K562 (cell line): ENCODE data around the gene ZNF335. TPM values are rescaled to one million over a fixed set of nuclear protein-coding genes. Genes with fewer than 3 reads are reported as not detected.
A peak's percentile ranks its signal among the peaks of the same experiment; 100 is the strongest.

ENCODE experiments used
- ARID1B ChIP-seq: fragments of 450-650 bp; IDR thresholded peaks from 2 replicates; pipeline ENCODE4 v1.6.1; 2016; ENCODE audit warnings: antibody characterized with exemption, mild to moderate bottlenecking, inconsistent platforms
- BCOR ChIP-seq: fragments of 450-650 bp; IDR thresholded peaks from 2 replicates; pipeline ENCODE4 v1.6.1; 2016
- BRD9 ChIP-seq: fragments of 450-650 bp; IDR thresholded peaks from 2 replicates; pipeline ENCODE4 v1.6.1; 2018; ENCODE audit warnings: low read depth; ENCODE audit not compliant: partially characterized antibody
- CBX3 ChIP-seq, 2 experiments: IDR thresholded peaks; 1 replicate in 1 of 2; 2 replicates in 1 of 2; pipeline ENCODE4 v1.6.1; 2012; ENCODE audit warnings: inconsistent platforms in 2 of 2, low read length in 2 of 2, borderline replicate concordance in 1 of 2, control low read depth in 1 of 2
- CREB1 ChIP-seq, 2 experiments: sonication (generic) in 1 of 2; formaldehyde crosslinking in 1 of 2; IDR thresholded peaks; 2 replicates each; pipeline versions ENCODE4 v1.6.1 to v1.8.0; 2012 to 2022; ENCODE audit warnings: inconsistent platforms in 1 of 2, mild to moderate bottlenecking in 1 of 2, missing genetic modification reagents in 1 of 2, moderate library complexity in 1 of 2
- FOXA3 ChIP-seq, 2 experiments: fragments of 450-650 bp in 1 of 2; sonication (generic) in 1 of 2; formaldehyde crosslinking; IDR thresholded peaks in 1 of 2; conservative IDR thresholded peaks in 1 of 2; 2 replicates each; pipeline versions ENCODE4 v1.4.0 to v1.8.0; 2020 to 2022; ENCODE audit warnings: mild to moderate bottlenecking in 2 of 2, missing genetic modification reagents in 1 of 2
- FOXJ3 ChIP-seq: sonication (generic); formaldehyde crosslinking; IDR thresholded peaks from 2 replicates; pipeline ENCODE4 v1.4.0; 2020; ENCODE audit warnings: mild to moderate bottlenecking, missing genetic modification reagents
- FOXP1 ChIP-seq: sonication (generic); formaldehyde crosslinking; IDR thresholded peaks from 2 replicates; pipeline ENCODE4 v1.8.0; 2022; ENCODE audit warnings: mild to moderate bottlenecking, missing genetic modification reagents
- GATA2 ChIP-seq: sonication (generic); formaldehyde crosslinking; IDR thresholded peaks from 2 replicates; pipeline ENCODE4 v1.4.0; 2020; ENCODE audit warnings: mild to moderate bottlenecking, missing genetic modification reagents
- HNRNPH1 ChIP-seq: fragments of 200-400 bp; formaldehyde crosslinking; optimal IDR thresholded peaks from 2 replicates; pipeline ENCODE3; 2017; ENCODE audit warnings: low read depth, mild to moderate bottlenecking, low read length, moderate library complexity
- HOXB6 ChIP-seq: fragments of 250-450 bp; sonication (Bioruptor Pico); IDR thresholded peaks from 2 replicates; pipeline ENCODE4 v1.5.1; 2022; ENCODE audit warnings: mild to moderate bottlenecking, borderline replicate concordance
- MTA2 ChIP-seq: fragments of 450-650 bp; IDR thresholded peaks from 2 replicates; pipeline ENCODE4 v1.6.1; 2016; ENCODE audit warnings: low read depth
- NONO ChIP-seq, 2 experiments: fragments of 200-400 bp in 1 of 2; fragments of 450-650 bp in 1 of 2; formaldehyde crosslinking in 1 of 2; IDR thresholded peaks; 2 replicates each; pipeline ENCODE4 v1.6.1; 2017; ENCODE audit warnings: low read depth in 2 of 2, mild to moderate bottlenecking in 2 of 2, moderate library complexity in 2 of 2, low read length in 1 of 2
- PML ChIP-seq: IDR thresholded peaks from 2 replicates; pipeline ENCODE4 v1.6.1; 2012; ENCODE audit warnings: low read length, inconsistent platforms
- SIRT6 ChIP-seq: IDR thresholded peaks from one replicate; pipeline ENCODE4 v1.6.1; 2012; ENCODE audit warnings: low read depth, mild to moderate bottlenecking, control low read depth, inconsistent platforms, low read length, moderate library complexity
- SMAD4 ChIP-seq: fragments of 250-450 bp; sonication (Bioruptor Pico); conservative IDR thresholded peaks from 2 replicates; pipeline ENCODE4 v1.8.0; 2021; ENCODE audit warnings: inconsistent platforms, mild to moderate bottlenecking, moderate library complexity
- SOX6 ChIP-seq: fragments of 450-650 bp; IDR thresholded peaks from 2 replicates; pipeline ENCODE4 v1.6.1; 2014; ENCODE audit warnings: mild to moderate bottlenecking
- SRSF3 ChIP-seq: fragments of 200-400 bp; formaldehyde crosslinking; IDR thresholded peaks from 2 replicates; pipeline ENCODE4 v1.6.1; 2016; ENCODE audit warnings: mild to moderate bottlenecking, low read length, moderate library complexity; ENCODE audit not compliant: insufficient read depth
- TCF7 ChIP-seq: sonication (generic); IDR thresholded peaks from 2 replicates; pipeline ENCODE4 v1.6.1; 2016; ENCODE audit warnings: antibody characterized with exemption, borderline replicate concordance
- TEAD1 ChIP-seq, 2 experiments: fragments of 450-650 bp in 1 of 2; sonication (generic) in 1 of 2; formaldehyde crosslinking; IDR thresholded peaks; 2 replicates each; pipeline versions ENCODE4 v1.4.0 to v1.8.0; 2020 to 2022; ENCODE audit warnings: mild to moderate bottlenecking in 2 of 2, missing genetic modification reagents in 1 of 2
- TRIM24 ChIP-seq, 2 experiments: fragments of 450-650 bp; IDR thresholded peaks; 2 replicates each; pipeline ENCODE4 v1.6.1; 2016
- ZBTB26 ChIP-seq: fragments of 450-650 bp; formaldehyde crosslinking; IDR thresholded peaks from 2 replicates; pipeline ENCODE4 v1.4.0; 2022; ENCODE audit warnings: missing genetic modification characterization
- ZMIZ1 ChIP-seq, 2 experiments: fragments of 150-350 bp in 1 of 2; IDR thresholded peaks; 2 replicates each; pipeline ENCODE4 v1.6.1; 2012 to 2016; ENCODE audit warnings: low read depth in 2 of 2, low read length in 2 of 2, mild to moderate bottlenecking in 1 of 2, moderate library complexity in 1 of 2
- ZNF239 ChIP-seq: fragments of 250-450 bp; sonication (Bioruptor Pico); IDR thresholded peaks from 2 replicates; pipeline ENCODE4 v1.4.0; 2020; ENCODE audit warnings: mild to moderate bottlenecking
- ZNF316 ChIP-seq: fragments of 450-650 bp; IDR thresholded peaks from 2 replicates; pipeline ENCODE4 v1.6.1; 2016
- polyA plus RNA-seq, 8 experiments: library from polyadenylated mRNA; depleted of rRNA in 4 of 8; stranded (reverse) in 5 of 8; unstranded in 3 of 8; fragments of >200 nt; fragmentation: Nextera tagmentation in 2 of 8; fragmentation: Illumina TruSeq in 1 of 8; extraction: Ambion mirVana in 2 of 8; extraction: Trizol in 1 of 8; gene quantifications; 2 replicates each; pipeline versions ENCODE4 v1.2.1 to v1.2.3, GENCODE V29; 2011 to 2014; ENCODE audit warnings: inconsistent platforms in 1 of 8, missing spikeins in 1 of 8
- total RNA-seq, 7 experiments: library from RNA; depleted of rRNA in 6 of 7; stranded (reverse); fragments of >200 nt in 6 of 7; fragmentation: Illumina TruSeq in 2 of 7; extraction: Trizol in 2 of 7; gene quantifications; 2 replicates each; pipeline versions ENCODE4 v1.2.1 to v1.2.3, GENCODE V29; 2011 to 2021; ENCODE audit warnings: low replicate concordance in 1 of 7

ZNF335 gene
- total and polyA plus RNA-seq, 9 of the 15 experiments (the other 6 are each of a cell fraction or from before 2014, with no cell fraction given), result 0.39 to 16.0 (median 7.6) TPM

GRCh38 chr20:45935416-45936046 lies 36.5 kb downstream of the ZNF335 start (continued):
- peak in 1 of 2 experiments; percentile 94; a peak in 1 of 4 replicates for TF ChIP-seq ZMIZ1 (IDR thresholded peaks at IDR 0.05; ENCODE audit: low read depth in 2 of 2, low read length in 2 of 2)
- TF ChIP-seq HOXB6 (CRISPR knock-in tag), result no peak
- TF ChIP-seq SRSF3, result no peak
- TF ChIP-seq BRD9, result peak; percentile 30
- TF ChIP-seq GATA2 (CRISPR knock-in tag), result peak; percentile 85
- no peak for TF ChIP-seq NONO (IDR thresholded peaks at IDR 0.05; ENCODE audit: low read depth in 2 of 2, low read length in 1 of 2)
- no peak for TF ChIP-seq ZBTB26 (CRISPR knock-in tag)
- TF ChIP-seq CBX3 (IDR thresholded peaks at IDR 0.05; ENCODE audit: borderline replicate concordance in 1 of 2, low read length in 2 of 2), result no peak
- TF ChIP-seq SOX6, result peak; percentile 92
- TF ChIP-seq CREB1 (IDR thresholded peaks at IDR 0.05), result no peak; the same call in 1 of the 2 replicates
- no peak for TF ChIP-seq CREB1 (CRISPR knock-in tag; IDR thresholded peaks at IDR 0.05)
- peak; percentile 65 to 83; a peak in 3 of 4 replicates for TF ChIP-seq FOXA3 (CRISPR knock-in tag; conservative IDR thresholded peaks at IDR 0.05 in 1 of 2, IDR thresholded peaks at IDR 0.05 in 1 of 2)
- peak; percentile 94 for TF ChIP-seq ARID1B
- TF ChIP-seq SIRT6, result no peak
- no peak for TF ChIP-seq HNRNPH1
- TF ChIP-seq PML, result peak; percentile 70; the same call in 1 of the 2 replicates
- peak; percentile 71; the same call in 1 of the 2 replicates for TF ChIP-seq TCF7
- TF ChIP-seq FOXP1 (CRISPR knock-in tag), result peak; percentile 81; the same call in 1 of the 2 replicates
- peak; percentile 67 for TF ChIP-seq SMAD4 (CRISPR knock-in tag)
- no peak for TF ChIP-seq ZNF316
- peak; percentile 92 for TF ChIP-seq BCOR
- TF ChIP-seq ZNF239 (CRISPR knock-in tag), result no peak
- peak; percentile 62 to 66 for TF ChIP-seq TRIM24 (IDR thresholded peaks at IDR 0.05)
- TF ChIP-seq MTA2, result peak; percentile 71; the same call in 1 of the 2 replicates
- TF ChIP-seq TEAD1 (CRISPR knock-in tag; IDR thresholded peaks at IDR 0.05), result peak; percentile 91; a peak in 3 of 4 replicates
- peak; percentile 53; the same call in 1 of the 2 replicates for TF ChIP-seq FOXJ3 (CRISPR knock-in tag)
